ENCODE data around the gene IL34. TPM values are rescaled to one million over a fixed set of nuclear protein-coding genes. Genes with fewer than 3 reads are reported as not detected.

IL34 gene
- total RNA-seq, 1 experiment from 2014 or later: not detected

DNA sequence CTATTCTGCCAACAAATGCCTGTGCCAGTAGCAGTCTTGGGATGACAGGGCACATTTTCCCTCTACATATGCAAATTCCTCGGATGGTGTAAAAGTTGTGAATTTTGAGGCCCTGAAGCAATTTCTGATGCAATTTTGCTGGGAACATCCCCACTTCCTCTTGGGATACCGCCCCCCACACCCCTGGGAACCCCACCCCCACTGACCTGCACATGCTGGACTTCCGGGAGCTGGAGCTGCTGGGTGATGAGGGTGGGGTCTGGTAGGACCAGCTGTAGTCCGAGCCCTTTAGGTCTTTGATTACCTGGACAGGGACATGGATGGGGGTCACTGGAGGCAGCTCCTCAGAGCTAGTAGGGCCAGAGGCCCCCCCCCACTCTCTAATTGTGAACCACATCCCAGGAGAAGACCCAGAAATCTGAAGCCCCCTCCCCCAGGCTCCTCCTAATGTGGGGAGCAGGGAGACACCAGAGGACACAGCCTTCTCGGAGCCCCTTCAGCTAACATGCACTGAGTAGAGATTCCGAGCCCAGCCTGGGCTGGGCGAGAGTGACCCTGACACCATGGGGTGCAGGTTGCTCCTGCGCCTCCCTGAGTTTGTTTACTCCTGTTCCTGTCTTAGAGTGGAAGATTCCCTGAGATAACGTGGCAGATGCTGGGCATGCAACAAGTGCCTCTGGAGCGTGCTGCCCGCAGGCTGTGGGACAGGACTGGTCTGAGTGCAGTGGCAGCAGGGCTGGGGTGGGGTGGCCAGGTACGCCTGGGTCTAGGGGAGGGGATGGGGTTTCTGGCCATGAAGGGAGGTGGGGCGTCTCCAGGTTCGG, 30.5 kb downstream of the IL34 start:
- RAD21 ChIA-PET (ENCODE audit: low non-redundant PET in 1 of 2, low total read pairs in 2 of 2, uncharacterized antibody in 2 of 2, unreplicated experiment in 2 of 2): no interaction called here
- POLR2A ChIA-PET: no interaction called here
- H3K36me3 ChIP-seq (ENCODE audit: control insufficient read depth in 1 of 2, insufficient read depth in 2 of 2, low read length in 2 of 2): peaks cover 30% of the 10 kb centered on the region in 2 experiments; a peak in 3 of 4 replicates
- no peak overlapping the region for H3K4me3 ChIP-seq (replicated peaks in 1 of 2; ENCODE audit: low read depth in 1 of 2, low read length in 2 of 2)
- DNase-seq (ENCODE audit: low read depth, low spot score) (no peak), ATAC-seq (no peak)
- no peaks in the 10 kb centered on the region for H3K27me3 ChIP-seq (ENCODE audit: insufficient read depth, low read length)
- H4K20me1 ChIP-seq (ENCODE audit: insufficient read depth): no peaks in the 10 kb centered on the region
- intact Hi-C loops (cut with micrococcal nuclease): no loop called here
- H2AFZ ChIP-seq (ENCODE audit: low read depth, low read length, poor library complexity, severe bottlenecking): no peak overlapping the region
- peaks cover 18% of the 10 kb centered on the region for H3K79me2 ChIP-seq (ENCODE audit: insufficient read depth, low read length)
- H3K9me3 ChIP-seq (ENCODE audit: control insufficient read depth in 1 of 2, insufficient read depth in 1 of 2, low read depth in 1 of 2, low read length in 2 of 2): no peaks in the 10 kb centered on the region
- H3K4me2 ChIP-seq (ENCODE audit: low read length): no peak overlapping the region
- CTCF ChIA-PET: no interaction called here
- no peak overlapping the region for H3K27ac ChIP-seq (ENCODE audit: low read depth, low read length)
- BruUV-seq (replicated peaks): no TSS peak
- H3K9me2 ChIP-seq (ENCODE audit: insufficient read depth): no peaks in the 10 kb centered on the region
- H3K4me1 ChIP-seq (ENCODE audit: control insufficient read depth in 1 of 2, insufficient read depth in 2 of 2, low read length in 2 of 2): no peaks in the 10 kb centered on the region
- no peak overlapping the region for H3K9ac ChIP-seq (ENCODE audit: low read length)
- no peak for TF ChIP-seq ZFX (IDR thresholded peaks at IDR 0.05)
- no peak for TF ChIP-seq ELF1 (IDR thresholded peaks at IDR 0.05; ENCODE audit: borderline replicate concordance, low read depth)
- TF ChIP-seq, protein P1, sequence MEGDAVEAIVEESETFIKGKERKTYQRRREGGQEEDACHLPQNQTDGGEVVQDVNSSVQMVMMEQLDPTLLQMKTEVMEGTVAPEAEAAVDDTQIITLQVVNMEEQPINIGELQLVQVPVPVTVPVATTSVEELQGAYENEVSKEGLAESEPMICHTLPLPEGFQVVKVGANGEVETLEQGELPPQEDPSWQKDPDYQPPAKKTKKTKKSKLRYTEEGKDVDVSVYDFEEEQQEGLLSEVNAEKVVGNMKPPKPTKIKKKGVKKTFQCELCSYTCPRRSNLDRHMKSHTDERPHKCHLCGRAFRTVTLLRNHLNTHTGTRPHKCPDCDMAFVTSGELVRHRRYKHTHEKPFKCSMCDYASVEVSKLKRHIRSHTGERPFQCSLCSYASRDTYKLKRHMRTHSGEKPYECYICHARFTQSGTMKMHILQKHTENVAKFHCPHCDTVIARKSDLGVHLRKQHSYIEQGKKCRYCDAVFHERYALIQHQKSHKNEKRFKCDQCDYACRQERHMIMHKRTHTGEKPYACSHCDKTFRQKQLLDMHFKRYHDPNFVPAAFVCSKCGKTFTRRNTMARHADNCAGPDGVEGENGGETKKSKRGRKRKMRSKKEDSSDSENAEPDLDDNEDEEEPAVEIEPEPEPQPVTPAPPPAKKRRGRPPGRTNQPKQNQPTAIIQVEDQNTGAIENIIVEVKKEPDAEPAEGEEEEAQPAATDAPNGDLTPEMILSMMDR (IDR thresholded peaks at IDR 0.05 in 2 of 3, conservative IDR thresholded peaks at IDR 0.05 in 1 of 3; ENCODE audit: borderline replicate concordance in 1 of 3, insufficient read depth in 1 of 3, low read depth in 2 of 3, low read length in 2 of 3): no peak
- no peak for TF ChIP-seq SP1 (IDR thresholded peaks at IDR 0.05; ENCODE audit: low read depth)
- TF ChIP-seq EGR1 (IDR thresholded peaks at IDR 0.05; ENCODE audit: low read depth): no peak
- TF ChIP-seq EZH2 (IDR thresholded peaks at IDR 0.05): no peak
- no peak for TF ChIP-seq CEBPB (IDR thresholded peaks at IDR 0.05; ENCODE audit: low read depth)
- no peak for TF ChIP-seq EZH2phosphoT487 (IDR thresholded peaks at IDR 0.05; ENCODE audit: borderline replicate concordance)
- no peak for TF ChIP-seq POLR2A (IDR thresholded peaks at IDR 0.05; ENCODE audit: borderline replicate concordance, extremely low read depth, insufficient read depth, insufficient read length)
- TF ChIP-seq SRF (IDR thresholded peaks at IDR 0.05; ENCODE audit: low read depth): no peak
- no peak for TF ChIP-seq CBX3 (IDR thresholded peaks at IDR 0.05; ENCODE audit: low read depth)
- TF ChIP-seq, protein P2, sequence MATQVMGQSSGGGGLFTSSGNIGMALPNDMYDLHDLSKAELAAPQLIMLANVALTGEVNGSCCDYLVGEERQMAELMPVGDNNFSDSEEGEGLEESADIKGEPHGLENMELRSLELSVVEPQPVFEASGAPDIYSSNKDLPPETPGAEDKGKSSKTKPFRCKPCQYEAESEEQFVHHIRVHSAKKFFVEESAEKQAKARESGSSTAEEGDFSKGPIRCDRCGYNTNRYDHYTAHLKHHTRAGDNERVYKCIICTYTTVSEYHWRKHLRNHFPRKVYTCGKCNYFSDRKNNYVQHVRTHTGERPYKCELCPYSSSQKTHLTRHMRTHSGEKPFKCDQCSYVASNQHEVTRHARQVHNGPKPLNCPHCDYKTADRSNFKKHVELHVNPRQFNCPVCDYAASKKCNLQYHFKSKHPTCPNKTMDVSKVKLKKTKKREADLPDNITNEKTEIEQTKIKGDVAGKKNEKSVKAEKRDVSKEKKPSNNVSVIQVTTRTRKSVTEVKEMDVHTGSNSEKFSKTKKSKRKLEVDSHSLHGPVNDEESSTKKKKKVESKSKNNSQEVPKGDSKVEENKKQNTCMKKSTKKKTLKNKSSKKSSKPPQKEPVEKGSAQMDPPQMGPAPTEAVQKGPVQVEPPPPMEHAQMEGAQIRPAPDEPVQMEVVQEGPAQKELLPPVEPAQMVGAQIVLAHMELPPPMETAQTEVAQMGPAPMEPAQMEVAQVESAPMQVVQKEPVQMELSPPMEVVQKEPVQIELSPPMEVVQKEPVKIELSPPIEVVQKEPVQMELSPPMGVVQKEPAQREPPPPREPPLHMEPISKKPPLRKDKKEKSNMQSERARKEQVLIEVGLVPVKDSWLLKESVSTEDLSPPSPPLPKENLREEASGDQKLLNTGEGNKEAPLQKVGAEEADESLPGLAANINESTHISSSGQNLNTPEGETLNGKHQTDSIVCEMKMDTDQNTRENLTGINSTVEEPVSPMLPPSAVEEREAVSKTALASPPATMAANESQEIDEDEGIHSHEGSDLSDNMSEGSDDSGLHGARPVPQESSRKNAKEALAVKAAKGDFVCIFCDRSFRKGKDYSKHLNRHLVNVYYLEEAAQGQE (IDR thresholded peaks at IDR 0.05; ENCODE audit: low read depth): no peak
- no peak for TF ChIP-seq JUND (IDR thresholded peaks at IDR 0.05)
- TF ChIP-seq RAD21 (IDR thresholded peaks at IDR 0.05; ENCODE audit: low read depth): no peak
- TF ChIP-seq, protein P3, sequence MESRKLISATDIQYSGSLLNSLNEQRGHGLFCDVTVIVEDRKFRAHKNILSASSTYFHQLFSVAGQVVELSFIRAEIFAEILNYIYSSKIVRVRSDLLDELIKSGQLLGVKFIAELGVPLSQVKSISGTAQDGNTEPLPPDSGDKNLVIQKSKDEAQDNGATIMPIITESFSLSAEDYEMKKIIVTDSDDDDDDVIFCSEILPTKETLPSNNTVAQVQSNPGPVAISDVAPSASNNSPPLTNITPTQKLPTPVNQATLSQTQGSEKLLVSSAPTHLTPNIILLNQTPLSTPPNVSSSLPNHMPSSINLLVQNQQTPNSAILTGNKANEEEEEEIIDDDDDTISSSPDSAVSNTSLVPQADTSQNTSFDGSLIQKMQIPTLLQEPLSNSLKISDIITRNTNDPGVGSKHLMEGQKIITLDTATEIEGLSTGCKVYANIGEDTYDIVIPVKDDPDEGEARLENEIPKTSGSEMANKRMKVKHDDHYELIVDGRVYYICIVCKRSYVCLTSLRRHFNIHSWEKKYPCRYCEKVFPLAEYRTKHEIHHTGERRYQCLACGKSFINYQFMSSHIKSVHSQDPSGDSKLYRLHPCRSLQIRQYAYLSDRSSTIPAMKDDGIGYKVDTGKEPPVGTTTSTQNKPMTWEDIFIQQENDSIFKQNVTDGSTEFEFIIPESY (IDR thresholded peaks at IDR 0.05; ENCODE audit: extremely low read depth, insufficient replicate concordance, low read length): no peak
- TF ChIP-seq YY1 (IDR thresholded peaks at IDR 0.05; ENCODE audit: extremely low read depth, insufficient replicate concordance, low read depth, low read length): no peak

Measured in HCT116 (cell line).